M059J (cell line): ENCODE results near the gene LHPP. TPM values are rescaled to one million over a fixed set of nuclear protein-coding genes. Genes with fewer than 3 reads are reported as not detected.

Experiments
- DNase-seq: peaks from one replicate; pipeline ENCODE4 v3.0.0-alpha.2; 2012; ENCODE audit warnings: low read depth
- total RNA-seq: library from RNA; depleted of rRNA; stranded (reverse); fragments of >200 nt; shearing (Covaris generic); gene quantifications from 2 replicates; pipeline ENCODE4 v1.2.3, GENCODE V29; 2014

Gene LHPP
- total RNA-seq, 1 experiment from 2014 or later: 17.3 TPM

- no peak for DNase-seq
These were observed 13.7 kb upstream of the LHPP start for GRCh38 chr10:124447751-124448466.

- no peak for DNase-seq
These were observed 12.9 kb upstream of the LHPP start for GRCh38 chr10:124448696-124449169.

- DNase-seq: no peak
These were observed 12.2 kb upstream of the LHPP start for GRCh38 chr10:124449170-124450011.

GRCh38 chr10:124450012-124450782 is 11.4 kb upstream of the LHPP start, which contains the start of gene NKX1-2:
TSS of gene NKX1-2 (minus strand) at chr10:124450035. CDS start at chr10:124449943, 92 bp downstream.
- DNase-seq: peak; percentile 33

- no peak for DNase-seq
These were observed 10.9 kb upstream of the LHPP start for GRCh38 chr10:124450783-124451057.

GRCh38 chr10:124451276-124451675 is 10.3 kb upstream of the LHPP start:
- no peak for DNase-seq

GRCh38 chr10:124453960-124454610 is 7.5 kb upstream of the LHPP start:
- no peak for DNase-seq

GRCh38 chr10:124455441-124455840 is 6.2 kb upstream of the LHPP start:
- no peak for DNase-seq

GRCh38 chr10:124458473-124458872 is 3.1 kb upstream of the LHPP start:
- no peak for DNase-seq

- no peak for DNase-seq
These were observed 2.7 kb upstream of the LHPP start for GRCh38 chr10:124458889-124459288.

- DNase-seq: no peak
These were observed 2.2 kb upstream of the LHPP start for GRCh38 chr10:124459395-124459794.

GRCh38 chr10:124460144-124460543 is 1.5 kb upstream of the LHPP start:
- no peak for DNase-seq

GRCh38 chr10:124462348-124462695 is 699 bp downstream of the LHPP start:
- no peak for DNase-seq

GRCh38 chr10:124464028-124464965 is 2.7 kb downstream of the LHPP start:
- DNase-seq: no peak

- no peak for DNase-seq
These were observed 3.6 kb downstream of the LHPP start for GRCh38 chr10:124465003-124465776.

- no peak for DNase-seq
These were observed 4.3 kb downstream of the LHPP start for GRCh38 chr10:124465777-124466488.

- no peak for DNase-seq
These were observed 5.5 kb downstream of the LHPP start for GRCh38 chr10:124467165-124467564.

GRCh38 chr10:124468624-124469023 is 7.0 kb downstream of the LHPP start:
- DNase-seq: no peak

GRCh38 chr10:124469956-124470484 is 8.4 kb downstream of the LHPP start:
- DNase-seq: no peak
